ENCODE data around the gene CAV1. TPM values are rescaled to one million over a fixed set of nuclear protein-coding genes. Genes with fewer than 3 reads are reported as not detected.

The CAV1 gene
- total RNA-seq, 1 donor from 2014 or later: 15.8 TPM

GRCh38 chr7:116525913-116526861 lies 1.4 kb downstream of the CAV1 start:
- H3K27me3 ChIP-seq (ENCODE audit: control insufficient read depth, insufficient read depth, low read length): no peaks in the 10 kb centered on the region
- TF ChIP-seq CTCF (IDR thresholded peaks at IDR 0.05; ENCODE audit: insufficient read depth, low read length, poor library complexity, severe bottlenecking): peak; percentile 37
- H3K4me3 ChIP-seq (ENCODE audit: low read depth, low read length): peak overlapping the region; percentile 72
- H3K36me3 ChIP-seq (ENCODE audit: control insufficient read depth, insufficient read depth, low read length): no peaks in the 10 kb centered on the region
- no peak for DNase-seq (ENCODE audit: low read depth)

- Histone ChIP-seq H3K4me3 (ENCODE audit: low read depth, low read length) (peak overlapping the region; percentile 72), H3K27me3 (ENCODE audit: control insufficient read depth, insufficient read depth, low read length) (no peaks in the 10 kb centered on the region), H3K36me3 (ENCODE audit: control insufficient read depth, insufficient read depth, low read length) (no peaks in the 10 kb centered on the region)
- no peak for TF ChIP-seq CTCF (IDR thresholded peaks at IDR 0.05; ENCODE audit: insufficient read depth, low read length, poor library complexity, severe bottlenecking)
- no peak for DNase-seq (ENCODE audit: low read depth)
Measured at GRCh38 chr7:116526897-116527296, 2.1 kb downstream of the CAV1 start.

GRCh38 chr7:116527521-116527920 lies 2.7 kb downstream of the CAV1 start:
- H3K4me3 ChIP-seq (ENCODE audit: low read depth, low read length): no peak overlapping the region
- no peaks in the 10 kb centered on the region for H3K27me3 ChIP-seq (ENCODE audit: control insufficient read depth, insufficient read depth, low read length)
- no peak for DNase-seq (ENCODE audit: low read depth)
- H3K36me3 ChIP-seq (ENCODE audit: control insufficient read depth, insufficient read depth, low read length): no peaks in the 10 kb centered on the region
- TF ChIP-seq CTCF (IDR thresholded peaks at IDR 0.05; ENCODE audit: insufficient read depth, low read length, poor library complexity, severe bottlenecking): no peak

GRCh38 chr7:116528008-116528789 lies 3.4 kb downstream of the CAV1 start:
- Histone ChIP-seq H3K4me3 (ENCODE audit: low read depth, low read length) (no peak overlapping the region), H3K27me3 (ENCODE audit: control insufficient read depth, insufficient read depth, low read length) (no peaks in the 10 kb centered on the region), H3K36me3 (ENCODE audit: control insufficient read depth, insufficient read depth, low read length) (no peaks in the 10 kb centered on the region)
- no peak for TF ChIP-seq CTCF (IDR thresholded peaks at IDR 0.05; ENCODE audit: insufficient read depth, low read length, poor library complexity, severe bottlenecking)
- peak; percentile 83 for DNase-seq (ENCODE audit: low read depth)

GRCh38 chr7:116529250-116529649 lies 4.4 kb downstream of the CAV1 start:
- no peaks in the 10 kb centered on the region for H3K36me3 ChIP-seq (ENCODE audit: control insufficient read depth, insufficient read depth, low read length)

More at GRCh38 chr7:116529250-116529649, 4.4 kb downstream of the CAV1 start:
- DNase-seq (ENCODE audit: low read depth): no peak
- no peak overlapping the region for H3K4me3 ChIP-seq (ENCODE audit: low read depth, low read length)
- no peaks in the 10 kb centered on the region for H3K27me3 ChIP-seq (ENCODE audit: control insufficient read depth, insufficient read depth, low read length)
- TF ChIP-seq CTCF (IDR thresholded peaks at IDR 0.05; ENCODE audit: insufficient read depth, low read length, poor library complexity, severe bottlenecking): no peak

Data from kidney epithelial cell (primary cell).